Astrocyte of the spinal cord (primary cell): ENCODE data around the gene ANKS1B.

Experiments used
- DNase-seq: peaks from one replicate; pipeline ENCODE4 v3.0.0; 2011; ENCODE audit warnings: low read depth, low spot score
- H3K4me3 ChIP-seq: 2 replicates; pipeline ENCODE4 v1.5.1; 2011; ENCODE audit warnings: low read depth, mild to moderate bottlenecking, low read length, moderate library complexity
- in situ Hi-C: cut with HindIII; loops from 2 replicates; pipeline ENCODE4 v1.10.0; 2017; ENCODE audit warnings: low sequenced_read_pairs
- TF ChIP-seq, protein P1 (sequence below): IDR thresholded peaks from 2 replicates; pipeline ENCODE4 v1.5.1; 2012; ENCODE audit warnings: low read depth, mild to moderate bottlenecking, low read length, inconsistent platforms

The ANKS1B gene

DNA sequence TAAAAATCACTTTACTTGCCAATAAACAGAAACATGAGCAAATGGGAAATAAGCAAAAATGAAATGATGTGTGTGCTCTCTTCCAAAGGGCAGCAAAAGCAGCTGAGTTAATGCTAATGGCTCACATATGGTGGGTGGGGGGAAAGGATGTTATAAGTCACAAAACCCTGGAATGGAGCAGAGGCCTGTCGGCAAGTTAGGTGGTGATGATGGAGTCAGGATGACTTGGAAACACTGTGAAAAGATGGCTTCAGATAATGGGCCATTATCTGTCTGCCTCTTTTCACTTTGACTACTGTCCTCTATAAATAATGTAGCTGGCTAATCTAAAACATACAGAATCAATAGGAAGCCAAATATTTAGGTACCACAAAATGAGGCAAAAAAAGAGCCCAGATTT lies 1111.0 kb downstream of the ANKS1B start:
- no peak overlapping the region for H3K4me3 ChIP-seq
- TF ChIP-seq, protein P1, sequence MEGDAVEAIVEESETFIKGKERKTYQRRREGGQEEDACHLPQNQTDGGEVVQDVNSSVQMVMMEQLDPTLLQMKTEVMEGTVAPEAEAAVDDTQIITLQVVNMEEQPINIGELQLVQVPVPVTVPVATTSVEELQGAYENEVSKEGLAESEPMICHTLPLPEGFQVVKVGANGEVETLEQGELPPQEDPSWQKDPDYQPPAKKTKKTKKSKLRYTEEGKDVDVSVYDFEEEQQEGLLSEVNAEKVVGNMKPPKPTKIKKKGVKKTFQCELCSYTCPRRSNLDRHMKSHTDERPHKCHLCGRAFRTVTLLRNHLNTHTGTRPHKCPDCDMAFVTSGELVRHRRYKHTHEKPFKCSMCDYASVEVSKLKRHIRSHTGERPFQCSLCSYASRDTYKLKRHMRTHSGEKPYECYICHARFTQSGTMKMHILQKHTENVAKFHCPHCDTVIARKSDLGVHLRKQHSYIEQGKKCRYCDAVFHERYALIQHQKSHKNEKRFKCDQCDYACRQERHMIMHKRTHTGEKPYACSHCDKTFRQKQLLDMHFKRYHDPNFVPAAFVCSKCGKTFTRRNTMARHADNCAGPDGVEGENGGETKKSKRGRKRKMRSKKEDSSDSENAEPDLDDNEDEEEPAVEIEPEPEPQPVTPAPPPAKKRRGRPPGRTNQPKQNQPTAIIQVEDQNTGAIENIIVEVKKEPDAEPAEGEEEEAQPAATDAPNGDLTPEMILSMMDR = no peak
- in situ Hi-C loops = no loop called here
- DNase-seq = no peak

DNA sequence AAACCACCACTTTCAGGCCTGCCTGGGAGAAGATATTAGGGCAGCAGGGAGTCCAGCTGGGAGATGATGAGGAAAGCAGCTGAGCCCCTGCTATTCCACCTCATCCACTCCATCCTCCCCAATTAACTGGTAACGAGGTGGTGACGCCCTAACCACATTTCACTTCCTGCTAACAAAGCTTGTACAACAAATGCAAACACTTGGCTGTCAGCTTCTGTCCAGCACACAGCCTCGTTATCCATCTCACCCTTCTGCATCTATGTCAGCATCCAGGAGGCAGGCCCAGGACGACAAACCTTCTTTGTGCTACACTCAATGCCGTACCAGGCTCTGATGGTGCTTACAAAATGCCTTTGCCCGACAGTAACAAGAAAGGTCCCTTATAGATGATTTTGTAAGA lies 1114.2 kb downstream of the ANKS1B start:
- DNase-seq = no peak
- H3K4me3 ChIP-seq = no peak overlapping the region
- TF ChIP-seq, protein P1 = no peak
- in situ Hi-C loops = no loop called here

DNA sequence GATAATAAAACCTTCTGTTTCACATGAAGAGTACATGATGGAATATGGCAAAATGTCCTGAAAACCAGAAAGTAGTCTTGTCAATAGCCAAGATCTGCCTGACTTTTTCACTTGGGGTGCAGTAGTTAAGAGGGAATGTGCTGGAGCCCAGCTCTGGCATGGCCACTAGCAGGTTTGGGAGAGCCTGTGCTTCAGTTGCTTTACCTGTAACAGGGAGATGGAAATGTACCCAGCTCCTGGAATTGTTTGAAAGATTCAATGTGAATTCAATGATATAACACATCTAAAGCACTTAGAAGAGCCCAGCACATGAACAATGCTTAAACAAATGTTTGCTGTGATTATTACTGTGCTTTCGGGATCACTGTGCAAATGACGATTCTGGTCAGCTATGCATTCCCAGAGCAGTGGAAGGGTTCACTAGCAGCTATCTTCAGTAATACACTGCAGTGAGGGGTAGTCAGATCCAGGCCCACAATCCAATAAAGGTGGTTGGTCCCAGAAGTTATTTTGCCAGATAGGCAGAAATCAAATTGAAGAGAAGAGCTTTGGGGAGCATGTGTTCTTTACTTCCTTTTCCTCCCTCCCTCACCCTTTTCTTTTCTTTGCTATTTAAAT lies 1114.7 kb downstream of the ANKS1B start:
- in situ Hi-C loops = no loop called here

DNA sequence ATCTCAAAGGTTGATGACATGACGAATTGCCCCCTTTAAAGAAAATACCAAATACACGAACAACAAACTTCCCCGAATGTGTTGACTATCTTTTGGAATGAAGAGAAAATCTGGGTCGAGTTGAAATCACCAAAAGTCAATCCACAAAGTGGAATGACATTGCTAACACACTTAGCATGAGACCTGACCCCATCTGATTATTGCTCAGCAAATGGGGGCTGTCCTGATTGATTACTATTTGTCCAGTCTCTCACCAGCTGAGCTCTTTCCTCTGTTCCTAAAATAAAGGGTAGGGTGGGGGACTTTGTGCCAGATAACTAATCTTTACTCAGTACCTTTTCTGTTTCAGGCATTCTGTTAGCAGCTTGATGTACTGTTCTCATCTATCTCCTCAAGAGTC lies 1116.2 kb downstream of the ANKS1B start:
- no peak overlapping the region for H3K4me3 ChIP-seq
- in situ Hi-C loops = no loop called here
- no peak for DNase-seq
- TF ChIP-seq, protein P1 = no peak

More for the DNA sequence above, 1114.7 kb downstream of the ANKS1B start:
- TF ChIP-seq, protein P1 = no peak
- DNase-seq = no peak
- no peak overlapping the region for H3K4me3 ChIP-seq

DNA sequence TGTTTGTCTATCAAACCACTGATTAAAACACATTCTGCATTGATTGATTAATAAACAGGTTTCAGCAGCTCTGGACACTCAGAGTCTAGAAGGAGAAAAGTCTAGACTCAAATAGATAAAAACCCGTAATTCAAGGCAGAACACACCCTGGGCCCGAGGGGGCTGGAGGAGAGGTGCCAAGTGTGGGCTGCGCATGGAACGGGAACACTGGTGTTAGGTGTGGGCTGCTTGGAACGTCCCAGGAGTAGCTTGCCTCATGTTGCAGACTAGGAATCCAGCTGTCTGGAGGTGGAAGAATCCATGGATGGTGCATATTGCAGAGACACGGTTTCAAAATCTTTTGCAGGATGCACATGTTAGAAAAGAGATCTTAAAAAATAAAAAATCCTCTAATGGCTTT lies 1116.7 kb downstream of the ANKS1B start:
- no peak overlapping the region for H3K4me3 ChIP-seq
- in situ Hi-C loops = no loop called here
- DNase-seq = no peak
- TF ChIP-seq, protein P1 = no peak

DNA sequence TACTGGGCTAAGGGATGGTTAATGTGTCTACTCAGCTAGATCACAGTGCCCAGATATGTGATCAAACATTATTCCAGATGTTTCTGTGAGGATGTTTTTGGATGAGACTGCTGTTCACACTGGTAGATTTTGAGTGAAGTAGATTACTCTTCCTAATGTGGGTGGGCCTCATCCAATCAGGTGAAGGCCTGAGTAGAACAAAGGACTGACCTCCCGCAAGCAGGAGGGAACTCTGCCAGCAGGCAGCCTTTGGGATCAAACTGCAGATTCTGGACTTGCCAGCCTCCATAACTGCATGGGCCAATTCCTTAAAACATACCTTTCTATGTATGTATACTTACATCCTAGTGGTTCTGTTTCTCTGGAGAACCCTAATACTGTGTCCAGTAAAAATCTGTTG lies 1120.4 kb downstream of the ANKS1B start:
- no peak for DNase-seq
- TF ChIP-seq, protein P1 = no peak
- in situ Hi-C loops = no loop called here
- no peak overlapping the region for H3K4me3 ChIP-seq
